WTC11 (cell line): ENCODE measurements around the gene ANKRD27. TPM values are rescaled to one million over a fixed set of nuclear protein-coding genes. Genes with fewer than 3 reads are reported as not detected.
A peak's percentile ranks its signal among the peaks of the same experiment; 100 is the strongest.
"Not testable (repeated sequence)": the region's sequence is repeated elsewhere in the genome, so short reads cannot be mapped to it uniquely, and the experiment has no call there.

Experiments
- ATAC-seq: fragments of 200-7000 bp; cut with Tn5 transposase; 2 replicates; pipeline ENCODE4 v1.10.0; 2021; ENCODE audit warnings: mild to moderate bottlenecking, moderate library complexity
- CTCF ChIA-PET: fragments of 300-600 bp; sonication (Branson Sonifier 250); formaldehyde crosslinking; loops from one replicate; lab custom pipeline; 2021; ENCODE audit warnings: antibody characterized with exemption; lab: Charles Lee
- POLR2A ChIA-PET: fragments of 350-600 bp; sonication (Branson Sonifier 250); formaldehyde crosslinking; loops from one replicate; lab custom pipeline; 2021; ENCODE audit warnings: antibody characterized with exemption; lab: Charles Lee
- DNase-seq: peaks from one replicate; pipeline ENCODE4 v3.0.0; 2021; ENCODE audit warnings: low spot score
- H3K27ac Mint-ChIP-seq: 2 replicates; pipeline ENCODE4 v1.8.0; 2021; ENCODE audit warnings: mixed read lengths
- H3K27me3 Mint-ChIP-seq: 2 replicates; pipeline ENCODE4 v1.8.0; 2021; ENCODE audit warnings: low read depth, mild to moderate bottlenecking, moderate library complexity, mixed read lengths
- H3K36me3 Mint-ChIP-seq: 2 replicates; pipeline ENCODE4 v1.8.0; 2021; ENCODE audit warnings: mixed read lengths
- H3K4me1 Mint-ChIP-seq: 2 replicates; pipeline ENCODE4 v1.8.0; 2022; ENCODE audit warnings: mixed read lengths
- H3K4me3 Mint-ChIP-seq: 2 replicates; pipeline ENCODE4 v1.8.0; 2021; ENCODE audit warnings: mild to moderate bottlenecking, moderate library complexity, mixed read lengths
- H3K9me3 Mint-ChIP-seq: 2 replicates; pipeline ENCODE4 v1.8.0; 2021; ENCODE audit warnings: mixed read lengths
- ELF4 ChIP-seq: sonication (generic); formaldehyde crosslinking; IDR thresholded peaks from 2 replicates; pipeline ENCODE4 v1.8.1; 2022; ENCODE audit warnings: low read depth, mild to moderate bottlenecking, moderate library complexity, missing genetic modification reagents
- EMX1 ChIP-seq: fragments of 250-450 bp; sonication (Bioruptor Pico); IDR thresholded peaks from 2 replicates; pipeline ENCODE4 v1.8.0; 2021; ENCODE audit warnings: mild to moderate bottlenecking
- FOXP1 ChIP-seq: sonication (generic); formaldehyde crosslinking; IDR thresholded peaks from 2 replicates; pipeline ENCODE4 v1.8.0; 2022; ENCODE audit warnings: missing genetic modification reagents, mild to moderate bottlenecking, moderate library complexity, borderline replicate concordance
- GTF2I ChIP-seq: fragments of 250-450 bp; sonication (Bioruptor Pico); conservative IDR thresholded peaks from 2 replicates; pipeline ENCODE4 v1.4.0; 2021; ENCODE audit warnings: mild to moderate bottlenecking
- IRF2 ChIP-seq: sonication (generic); formaldehyde crosslinking; IDR thresholded peaks from 2 replicates; pipeline ENCODE4 v1.8.0; 2022; ENCODE audit warnings: low read depth, missing genetic modification reagents, borderline replicate concordance
- NR3C1 ChIP-seq: sonication (generic); formaldehyde crosslinking; conservative IDR thresholded peaks from 2 replicates; pipeline ENCODE4 v1.8.1; 2023; ENCODE audit warnings: low read depth, mild to moderate bottlenecking, missing genetic modification reagents
- OVOL2 ChIP-seq: fragments of 250-450 bp; sonication (Bioruptor Pico); IDR thresholded peaks from 2 replicates; pipeline ENCODE4 v1.9.0; 2021; ENCODE audit warnings: mild to moderate bottlenecking, borderline replicate concordance
- PRRX2 ChIP-seq: fragments of 250-450 bp; sonication (Bioruptor Pico); IDR thresholded peaks from 2 replicates; pipeline ENCODE4 v1.8.0; 2021; ENCODE audit warnings: mild to moderate bottlenecking
- SMAD4 ChIP-seq: sonication (generic); formaldehyde crosslinking; IDR thresholded peaks from 2 replicates; pipeline ENCODE4 v1.8.0; 2022; ENCODE audit warnings: mild to moderate bottlenecking, missing genetic modification reagents
- SOX15 ChIP-seq: fragments of 250-450 bp; sonication (Bioruptor Pico); IDR thresholded peaks from 2 replicates; pipeline ENCODE4 v1.9.0; 2021; ENCODE audit warnings: mild to moderate bottlenecking
- TP53 ChIP-seq: sonication (generic); formaldehyde crosslinking; IDR thresholded peaks from 2 replicates; pipeline ENCODE4 v1.8.1; 2023; ENCODE audit warnings: mild to moderate bottlenecking, missing genetic modification reagents
- ZBTB21 ChIP-seq: sonication (generic); formaldehyde crosslinking; IDR thresholded peaks from 2 replicates; pipeline ENCODE4 v1.8.1; 2023; ENCODE audit warnings: mild to moderate bottlenecking, missing genetic modification reagents, borderline replicate concordance
- ZNF138 ChIP-seq: sonication (generic); formaldehyde crosslinking; conservative IDR thresholded peaks from 2 replicates; pipeline ENCODE4 v1.8.1; 2022; ENCODE audit warnings: mild to moderate bottlenecking, moderate library complexity, missing genetic modification reagents
- ZNF232 ChIP-seq: sonication (generic); formaldehyde crosslinking; IDR thresholded peaks from 2 replicates; pipeline ENCODE4 v1.8.0; 2022; ENCODE audit warnings: mild to moderate bottlenecking, missing genetic modification reagents
- ZNF396 ChIP-seq: fragments of 250-450 bp; sonication (Bioruptor Pico); IDR thresholded peaks from 2 replicates; pipeline ENCODE4 v1.8.0; 2021; ENCODE audit warnings: mild to moderate bottlenecking, moderate library complexity, borderline replicate concordance
- ZNF423 ChIP-seq: fragments of 250-450 bp; sonication (Bioruptor Pico); IDR thresholded peaks from 2 replicates; pipeline ENCODE4 v2.1.2; 2022; ENCODE audit warnings: mild to moderate bottlenecking, moderate library complexity
- ZNF671 ChIP-seq: fragments of 250-450 bp; sonication (Bioruptor Pico); IDR thresholded peaks from 2 replicates; pipeline ENCODE4 v1.8.0; 2021; ENCODE audit warnings: mild to moderate bottlenecking
- total RNA-seq: library from RNA; stranded (reverse); gene quantifications from 3 replicates; pipeline ENCODE4 v1.2.3, GENCODE V29; 2021
- TF ChIP-seq, protein P1 (sequence below): sonication (generic); formaldehyde crosslinking; IDR thresholded peaks from 2 replicates; pipeline ENCODE4 v1.8.1; 2023; ENCODE audit warnings: mild to moderate bottlenecking, missing genetic modification reagents
- TF ChIP-seq, protein P2 (sequence below): fragments of 250-450 bp; sonication (Bioruptor Pico); IDR thresholded peaks from 2 replicates; pipeline ENCODE4 v1.9.0; 2021; ENCODE audit warnings: mild to moderate bottlenecking, borderline replicate concordance
- TF ChIP-seq, protein P3 (sequence below): sonication (generic); formaldehyde crosslinking; IDR thresholded peaks from 2 replicates; pipeline ENCODE4 v1.8.1; 2022; ENCODE audit warnings: mild to moderate bottlenecking, missing genetic modification reagents, moderate library complexity, borderline replicate concordance
- TF ChIP-seq, protein P4 (sequence below): fragments of 250-450 bp; sonication (Bioruptor Pico); IDR thresholded peaks from 2 replicates; pipeline ENCODE4 v1.9.0; 2021; ENCODE audit warnings: moderate library complexity, mild to moderate bottlenecking, inconsistent platforms, borderline replicate concordance

ANKRD27 gene
- total RNA-seq, 1 experiment from 2014 or later = 48.6 TPM

DNA sequence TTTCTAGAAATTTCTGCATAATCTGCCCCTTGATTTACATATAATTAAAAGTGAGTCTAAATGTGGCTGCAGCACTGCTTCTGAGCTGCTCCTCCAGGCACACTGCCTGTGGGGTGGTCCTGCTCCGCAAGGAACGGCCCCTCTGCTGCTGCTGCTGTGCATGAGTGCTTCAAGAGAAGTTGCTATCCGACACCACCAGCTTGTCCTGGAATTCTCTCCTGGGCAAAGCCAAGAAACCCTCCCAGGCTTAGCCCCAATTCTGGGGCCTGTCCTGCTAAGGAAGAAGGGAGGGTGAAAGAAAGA is 101.5 kb downstream of the ANKRD27 start:
- H3K27ac Mint-ChIP-seq = no peak overlapping the region

DNA sequence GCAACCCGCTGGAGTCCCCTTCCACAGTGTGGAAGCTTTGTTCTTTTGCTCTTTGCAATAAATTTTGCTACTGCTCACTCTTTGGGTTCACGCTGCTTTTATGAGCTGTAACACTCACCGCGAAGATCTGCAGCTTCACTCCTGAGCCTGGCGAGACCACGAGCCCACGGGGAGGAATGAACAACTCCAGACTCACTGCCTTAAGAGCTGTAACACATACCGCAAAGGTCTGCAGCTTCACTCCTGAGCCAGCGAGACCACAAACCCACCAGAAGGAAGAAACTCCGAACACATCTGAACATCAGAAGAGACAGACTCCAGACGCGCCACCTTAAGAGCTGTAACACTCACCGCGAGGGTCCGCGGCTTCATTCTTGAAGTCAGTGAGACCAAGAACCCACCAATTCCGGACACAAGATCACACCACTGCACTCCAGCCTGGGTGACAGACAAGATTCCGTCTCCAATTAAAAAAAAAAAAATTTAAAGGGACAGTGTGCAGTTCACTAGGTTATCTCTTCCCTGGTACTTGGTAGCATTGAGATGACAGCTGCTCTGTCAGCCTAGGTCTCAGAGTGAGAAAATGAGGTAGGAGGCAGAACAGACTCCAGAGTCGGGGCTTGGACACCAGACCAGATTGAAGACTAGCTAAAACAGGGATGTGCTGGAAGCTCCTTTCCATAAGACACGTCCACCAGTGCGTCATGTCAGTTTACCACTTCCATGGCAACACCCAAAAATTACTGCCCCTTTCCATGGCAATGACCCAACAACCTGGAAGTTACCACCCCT is 102.1 kb downstream of the ANKRD27 start:
- POLR2A ChIA-PET = interaction anchor here (0.6 kb wide), 1 partner anchor 769 kb away, joined by 5 read pairs; no protein-coding TSS in a partner anchor
- CTCF ChIA-PET, H3K27ac Mint-ChIP-seq, H3K36me3 Mint-ChIP-seq, H3K4me3 Mint-ChIP-seq, DNase-seq, H3K27me3 Mint-ChIP-seq, H3K9me3 Mint-ChIP-seq, H3K4me1 Mint-ChIP-seq, ATAC-seq: not testable (repeated sequence)

More for the DNA sequence above, 101.5 kb downstream of the ANKRD27 start:
- Mint-ChIP-seq H3K4me3 (no peak overlapping the region), H3K4me1 (peaks cover 5% of the 10 kb centered on the region; the same call in 1 of the 2 replicates), H3K9me3 (peaks cover 7% of the 10 kb centered on the region; the same call in 1 of the 2 replicates), H3K36me3 (no peaks in the 10 kb centered on the region), H3K27me3 (peaks cover 14% of the 10 kb centered on the region)
- ChIA-PET POLR2A (interaction anchor here (0.6 kb wide), 1 partner anchor 769 kb away, joined by 5 read pairs; no protein-coding TSS in a partner anchor), CTCF (no interaction called here)
- no peak for ATAC-seq
- no peak for TF ChIP-seq EMX1
- TF ChIP-seq GTF2I (CRISPR knock-in tag) = no peak
- TF ChIP-seq ELF4 (CRISPR knock-in tag) = no peak
- TF ChIP-seq ZNF671 (CRISPR knock-in tag) = no peak
- TF ChIP-seq, protein P1, sequence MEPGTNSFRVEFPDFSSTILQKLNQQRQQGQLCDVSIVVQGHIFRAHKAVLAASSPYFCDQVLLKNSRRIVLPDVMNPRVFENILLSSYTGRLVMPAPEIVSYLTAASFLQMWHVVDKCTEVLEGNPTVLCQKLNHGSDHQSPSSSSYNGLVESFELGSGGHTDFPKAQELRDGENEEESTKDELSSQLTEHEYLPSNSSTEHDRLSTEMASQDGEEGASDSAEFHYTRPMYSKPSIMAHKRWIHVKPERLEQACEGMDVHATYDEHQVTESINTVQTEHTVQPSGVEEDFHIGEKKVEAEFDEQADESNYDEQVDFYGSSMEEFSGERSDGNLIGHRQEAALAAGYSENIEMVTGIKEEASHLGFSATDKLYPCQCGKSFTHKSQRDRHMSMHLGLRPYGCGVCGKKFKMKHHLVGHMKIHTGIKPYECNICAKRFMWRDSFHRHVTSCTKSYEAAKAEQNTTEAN (CRISPR knock-in tag) = no peak
- TF ChIP-seq ZBTB21 = no peak
- TF ChIP-seq ZNF138 (CRISPR knock-in tag) = no peak
- TF ChIP-seq, protein P2, sequence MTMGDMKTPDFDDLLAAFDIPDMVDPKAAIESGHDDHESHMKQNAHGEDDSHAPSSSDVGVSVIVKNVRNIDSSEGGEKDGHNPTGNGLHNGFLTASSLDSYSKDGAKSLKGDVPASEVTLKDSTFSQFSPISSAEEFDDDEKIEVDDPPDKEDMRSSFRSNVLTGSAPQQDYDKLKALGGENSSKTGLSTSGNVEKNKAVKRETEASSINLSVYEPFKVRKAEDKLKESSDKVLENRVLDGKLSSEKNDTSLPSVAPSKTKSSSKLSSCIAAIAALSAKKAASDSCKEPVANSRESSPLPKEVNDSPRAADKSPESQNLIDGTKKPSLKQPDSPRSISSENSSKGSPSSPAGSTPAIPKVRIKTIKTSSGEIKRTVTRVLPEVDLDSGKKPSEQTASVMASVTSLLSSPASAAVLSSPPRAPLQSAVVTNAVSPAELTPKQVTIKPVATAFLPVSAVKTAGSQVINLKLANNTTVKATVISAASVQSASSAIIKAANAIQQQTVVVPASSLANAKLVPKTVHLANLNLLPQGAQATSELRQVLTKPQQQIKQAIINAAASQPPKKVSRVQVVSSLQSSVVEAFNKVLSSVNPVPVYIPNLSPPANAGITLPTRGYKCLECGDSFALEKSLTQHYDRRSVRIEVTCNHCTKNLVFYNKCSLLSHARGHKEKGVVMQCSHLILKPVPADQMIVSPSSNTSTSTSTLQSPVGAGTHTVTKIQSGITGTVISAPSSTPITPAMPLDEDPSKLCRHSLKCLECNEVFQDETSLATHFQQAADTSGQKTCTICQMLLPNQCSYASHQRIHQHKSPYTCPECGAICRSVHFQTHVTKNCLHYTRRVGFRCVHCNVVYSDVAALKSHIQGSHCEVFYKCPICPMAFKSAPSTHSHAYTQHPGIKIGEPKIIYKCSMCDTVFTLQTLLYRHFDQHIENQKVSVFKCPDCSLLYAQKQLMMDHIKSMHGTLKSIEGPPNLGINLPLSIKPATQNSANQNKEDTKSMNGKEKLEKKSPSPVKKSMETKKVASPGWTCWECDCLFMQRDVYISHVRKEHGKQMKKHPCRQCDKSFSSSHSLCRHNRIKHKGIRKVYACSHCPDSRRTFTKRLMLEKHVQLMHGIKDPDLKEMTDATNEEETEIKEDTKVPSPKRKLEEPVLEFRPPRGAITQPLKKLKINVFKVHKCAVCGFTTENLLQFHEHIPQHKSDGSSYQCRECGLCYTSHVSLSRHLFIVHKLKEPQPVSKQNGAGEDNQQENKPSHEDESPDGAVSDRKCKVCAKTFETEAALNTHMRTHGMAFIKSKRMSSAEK = no peak
- TF ChIP-seq ZNF396 = no peak
- no peak for TF ChIP-seq SMAD4 (CRISPR knock-in tag)
- TF ChIP-seq PRRX2 = no peak
- no peak for TF ChIP-seq IRF2
- no peak for DNase-seq

DNA sequence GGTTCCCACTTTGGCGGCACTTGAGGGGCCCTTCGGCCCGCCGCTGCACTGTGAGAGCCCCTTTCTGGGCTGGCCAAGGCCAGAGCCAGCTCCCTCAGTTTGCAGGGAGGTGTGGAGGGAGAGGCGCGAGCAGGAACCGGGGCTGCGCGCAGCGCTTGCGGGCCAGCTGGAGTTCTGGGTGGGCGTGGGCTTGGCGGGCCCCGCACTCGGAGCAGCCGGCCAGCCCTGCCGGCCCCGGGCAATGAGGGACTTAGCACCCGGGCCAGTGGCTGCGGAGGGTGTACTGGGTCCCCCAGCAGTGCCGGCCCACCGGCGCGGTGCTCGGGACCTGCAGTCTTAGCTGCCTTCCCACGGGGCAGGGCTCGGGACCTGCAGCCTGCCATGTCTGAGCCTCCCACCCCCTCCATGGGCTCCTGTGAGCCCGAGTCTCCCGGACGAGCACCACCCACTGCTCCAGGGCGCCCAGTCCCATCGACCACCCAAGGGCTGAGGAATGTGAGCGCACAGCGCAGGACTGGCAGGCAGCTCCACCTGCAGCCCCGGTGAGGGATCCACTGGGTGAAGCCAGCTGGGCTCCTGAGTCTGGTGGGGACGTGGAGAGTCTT is 103.4 kb downstream of the ANKRD27 start:
- H3K36me3 Mint-ChIP-seq, H3K4me3 Mint-ChIP-seq, H3K27me3 Mint-ChIP-seq, H3K9me3 Mint-ChIP-seq, DNase-seq, POLR2A ChIA-PET, H3K4me1 Mint-ChIP-seq, ATAC-seq, H3K27ac Mint-ChIP-seq: not testable (repeated sequence)
- CTCF ChIA-PET = interaction anchor here (0.6 kb wide), 1 partner anchor 355 kb away, joined by 3 read pairs; no protein-coding TSS in a partner anchor

DNA sequence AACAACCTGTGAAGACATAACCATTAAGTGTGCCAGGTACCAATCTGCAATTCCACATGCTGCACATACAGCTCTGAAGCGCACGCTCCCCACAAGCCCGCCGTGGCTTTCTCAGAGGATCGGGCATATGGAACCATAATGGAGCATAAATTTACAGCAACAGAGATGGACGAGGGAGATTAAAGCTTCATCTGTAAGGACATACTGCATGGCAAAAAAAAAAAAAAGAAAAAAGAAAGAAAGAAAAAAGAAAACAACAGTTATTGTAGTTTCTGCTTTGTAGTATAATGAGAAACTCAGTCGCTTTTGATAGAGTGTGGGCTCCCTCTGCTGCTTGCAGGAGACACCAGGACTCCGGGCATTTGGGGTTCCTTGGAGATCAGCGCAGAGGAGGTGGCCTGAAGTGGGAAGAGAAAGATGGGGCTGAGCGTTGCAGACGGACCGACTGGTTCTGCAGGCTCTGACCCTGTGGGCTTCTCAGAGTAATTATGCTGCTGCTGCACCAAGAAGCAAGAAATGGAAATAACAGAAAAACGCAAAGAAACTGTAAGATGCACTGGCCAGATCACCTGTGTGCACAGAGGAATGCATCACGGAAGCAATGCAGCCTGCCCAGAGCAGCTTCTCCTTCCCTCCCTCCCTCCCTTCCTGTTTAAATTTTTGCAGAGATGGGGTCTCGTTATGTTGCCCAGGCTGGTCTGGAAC is 104.7 kb downstream of the ANKRD27 start:
- H3K27me3 Mint-ChIP-seq = peaks cover 2% of the 10 kb centered on the region; the same call in 1 of the 2 replicates
- DNase-seq = peak; percentile 65
- H3K36me3 Mint-ChIP-seq = no peaks in the 10 kb centered on the region
- peaks cover 5% of the 10 kb centered on the region; the same call in 1 of the 2 replicates for H3K4me1 Mint-ChIP-seq
- H3K27ac Mint-ChIP-seq = no peak overlapping the region
- H3K4me3 Mint-ChIP-seq = peak overlapping the region; percentile 50
- ChIA-PET CTCF (interaction anchor here (0.6 to 1.5 kb wide), 12 partner anchors 9 to 542 kb away, joined by 3 to 10 read pairs (median 4); partner anchors contain the start of gene PDCD5), POLR2A (no interaction called here)
- peak; percentile 95 for ATAC-seq
- H3K9me3 Mint-ChIP-seq = no peaks in the 10 kb centered on the region
- TF ChIP-seq TP53 (CRISPR knock-in tag) (no peak), ZNF423 (no peak), OVOL2 (CRISPR knock-in tag) (no peak), FOXP1 (CRISPR knock-in tag) (no peak), SOX15 (CRISPR knock-in tag) (no peak), ZNF232 (CRISPR knock-in tag) (no peak), NR3C1 (CRISPR knock-in tag) (no peak), SMAD4 (CRISPR knock-in tag) (no peak)
- TF ChIP-seq, protein P3, sequence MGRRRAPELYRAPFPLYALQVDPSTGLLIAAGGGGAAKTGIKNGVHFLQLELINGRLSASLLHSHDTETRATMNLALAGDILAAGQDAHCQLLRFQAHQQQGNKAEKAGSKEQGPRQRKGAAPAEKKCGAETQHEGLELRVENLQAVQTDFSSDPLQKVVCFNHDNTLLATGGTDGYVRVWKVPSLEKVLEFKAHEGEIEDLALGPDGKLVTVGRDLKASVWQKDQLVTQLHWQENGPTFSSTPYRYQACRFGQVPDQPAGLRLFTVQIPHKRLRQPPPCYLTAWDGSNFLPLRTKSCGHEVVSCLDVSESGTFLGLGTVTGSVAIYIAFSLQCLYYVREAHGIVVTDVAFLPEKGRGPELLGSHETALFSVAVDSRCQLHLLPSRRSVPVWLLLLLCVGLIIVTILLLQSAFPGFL = no peak
- TF ChIP-seq, protein P4, sequence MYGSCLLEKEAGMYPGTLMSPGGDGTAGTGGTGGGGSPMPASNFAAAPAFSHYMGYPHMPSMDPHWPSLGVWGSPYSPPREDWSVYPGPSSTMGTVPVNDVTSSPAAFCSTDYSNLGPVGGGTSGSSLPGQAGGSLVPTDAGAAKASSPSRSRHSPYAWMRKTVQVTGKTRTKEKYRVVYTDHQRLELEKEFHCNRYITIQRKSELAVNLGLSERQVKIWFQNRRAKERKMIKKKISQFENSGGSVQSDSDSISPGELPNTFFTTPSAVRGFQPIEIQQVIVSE (CRISPR knock-in tag) = no peak
